Measurements from ENCODE around the gene WDR11. TPM values are rescaled to one million over a fixed set of nuclear protein-coding genes. Genes with fewer than 3 reads are reported as not detected.
"Not testable (repeated sequence)": the region's sequence is repeated elsewhere in the genome, so short reads cannot be mapped to it uniquely, and the experiment has no call there.

The WDR11 gene
- total RNA-seq, 1 donor from 2014 or later, result 54.7 TPM

DNA sequence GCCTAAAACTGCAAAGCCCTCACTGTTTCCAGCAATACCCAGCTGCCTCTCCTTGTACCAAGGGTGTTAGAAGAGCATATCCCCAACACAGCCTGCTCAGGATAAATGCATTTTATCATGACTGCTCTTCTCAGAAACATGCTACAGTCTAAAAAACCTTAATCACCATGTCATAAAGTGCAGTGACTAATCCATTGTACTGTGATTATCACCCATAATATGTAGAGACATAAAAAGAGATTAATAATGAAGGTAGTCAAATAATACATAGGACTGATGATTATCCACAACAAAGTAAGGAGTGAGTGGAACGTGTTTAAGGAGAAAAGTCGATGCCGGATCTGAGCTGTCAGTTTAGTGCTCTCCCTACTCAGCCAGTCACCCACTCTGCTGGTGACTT, 12.2 kb upstream of the WDR11 start:
- DNase-seq (ENCODE audit: low spot score), result no peak

DNA sequence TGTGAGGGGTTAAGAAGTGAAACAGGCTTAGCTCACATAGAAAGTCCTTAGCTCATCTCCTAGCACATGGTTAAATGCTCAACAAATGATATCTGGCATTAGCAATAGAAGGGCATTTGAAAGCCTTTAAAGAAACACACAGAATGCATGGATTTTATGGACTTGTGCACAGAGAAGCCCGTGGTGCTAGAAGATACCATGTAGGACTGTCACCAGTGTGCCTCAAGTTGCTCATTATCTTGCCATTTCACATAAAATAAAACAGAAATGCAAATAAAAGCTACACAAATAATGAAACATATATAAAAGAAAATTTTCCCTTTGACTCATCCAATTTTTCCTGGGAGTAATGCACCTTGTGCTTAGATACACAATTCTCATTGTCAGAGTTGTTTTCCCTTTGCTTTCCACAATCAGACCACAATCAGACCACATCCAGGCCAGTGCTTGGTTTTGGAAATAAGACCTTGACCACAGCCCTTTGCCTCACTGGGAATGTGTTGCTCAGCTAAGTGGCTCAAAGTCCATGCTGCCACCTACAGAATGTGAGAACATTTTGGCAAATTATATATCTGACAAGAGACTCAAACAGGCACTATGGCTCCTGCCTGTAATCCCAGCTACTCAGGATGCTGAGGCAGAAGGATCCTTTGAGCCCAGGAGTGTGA, 9.5 kb upstream of the WDR11 start:
- DNase-seq (ENCODE audit: low spot score), result no peak

DNA sequence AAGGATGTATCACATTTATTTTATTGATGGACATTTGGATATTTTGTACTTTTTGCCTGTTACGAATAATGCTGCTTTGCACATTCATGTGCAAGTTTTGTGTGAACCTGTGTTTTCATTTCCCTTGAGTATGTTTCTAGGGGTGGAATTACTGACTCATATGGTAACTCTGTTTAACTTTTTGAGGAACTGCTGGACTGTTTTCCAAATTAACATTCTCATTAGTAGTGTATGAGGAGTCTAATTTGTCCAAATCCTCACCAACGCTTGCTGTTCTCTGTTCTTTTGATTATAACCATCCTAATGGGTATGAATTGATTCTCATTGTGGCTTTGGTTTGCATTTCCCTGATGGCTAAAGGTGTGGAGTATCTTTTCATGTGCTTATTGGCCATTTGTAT, 3.2 kb downstream of the WDR11 start:
- DNase-seq (ENCODE audit: low spot score), result no peak

DNA sequence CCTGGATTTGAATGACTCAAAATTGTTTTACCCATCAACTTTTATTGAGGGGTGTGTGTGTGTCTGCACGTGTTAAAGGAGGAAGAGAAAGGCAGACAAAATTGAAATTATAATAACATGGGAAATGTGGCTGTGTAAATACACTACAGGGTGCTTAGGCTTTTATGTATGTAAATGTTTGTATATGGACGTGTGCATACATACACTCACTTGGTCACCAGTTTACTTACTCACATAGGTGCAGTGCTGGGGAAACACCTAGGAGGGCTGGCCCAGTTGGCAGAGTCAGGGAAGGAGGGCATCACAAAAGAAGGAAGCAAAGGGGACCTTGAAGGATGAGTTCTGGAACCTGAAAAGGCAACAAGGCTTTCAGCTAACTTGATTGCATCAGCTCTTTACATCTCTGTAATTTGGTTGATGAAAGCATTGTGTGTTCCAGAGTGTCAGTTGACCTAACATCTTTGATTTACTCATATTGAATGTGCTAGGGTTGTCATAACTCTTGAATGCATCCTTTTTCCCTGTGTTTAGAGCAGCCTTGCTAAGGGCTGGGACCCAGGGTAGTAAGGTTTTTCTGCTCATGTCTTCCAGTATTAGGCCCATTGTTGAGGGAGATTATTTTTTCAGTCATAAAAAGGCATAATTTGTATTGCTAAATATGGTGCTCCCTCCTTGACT, 10.2 kb downstream of the WDR11 start:
- no peak for DNase-seq (ENCODE audit: low spot score)

DNA sequence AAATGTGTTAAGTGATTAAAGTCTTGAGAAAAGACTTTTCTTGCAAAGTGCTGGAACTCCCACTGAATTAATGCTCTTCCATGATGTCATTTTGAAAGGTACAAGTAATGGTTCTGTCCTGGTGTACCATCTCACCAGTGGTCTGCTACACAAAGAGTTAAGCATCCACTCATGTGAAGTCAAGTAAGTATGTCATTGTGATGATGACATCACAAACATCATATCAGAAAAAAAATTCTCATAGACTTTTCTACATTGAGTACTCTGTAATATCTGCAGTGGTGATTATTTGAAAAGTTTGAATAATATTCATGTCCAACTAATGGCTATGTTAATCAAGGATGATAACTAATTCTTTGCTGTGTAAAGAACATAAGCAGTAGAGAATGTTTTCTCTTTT, 22.6 kb downstream of the WDR11 start:
- DNase-seq (ENCODE audit: low spot score), result no peak

DNA sequence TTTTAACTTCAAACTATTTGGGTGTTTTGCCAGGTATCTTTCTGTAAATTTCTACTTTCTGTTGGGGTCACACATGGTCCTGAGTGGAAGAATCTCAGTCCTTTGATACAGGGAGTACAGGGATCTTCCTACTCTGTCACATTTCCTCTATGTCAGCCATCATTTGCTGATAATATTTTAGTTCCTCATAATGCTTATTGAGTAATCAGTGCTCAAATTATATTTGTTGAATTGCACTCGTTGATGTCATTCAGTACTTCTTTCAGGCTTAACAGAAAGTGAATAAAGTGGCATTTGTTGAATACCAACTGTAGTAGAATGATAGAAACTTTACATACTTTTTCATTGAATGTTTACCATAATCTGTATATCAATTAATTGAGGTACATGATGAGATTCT, 31.9 kb downstream of the WDR11 start:
- DNase-seq (ENCODE audit: low spot score), result no peak

DNA sequence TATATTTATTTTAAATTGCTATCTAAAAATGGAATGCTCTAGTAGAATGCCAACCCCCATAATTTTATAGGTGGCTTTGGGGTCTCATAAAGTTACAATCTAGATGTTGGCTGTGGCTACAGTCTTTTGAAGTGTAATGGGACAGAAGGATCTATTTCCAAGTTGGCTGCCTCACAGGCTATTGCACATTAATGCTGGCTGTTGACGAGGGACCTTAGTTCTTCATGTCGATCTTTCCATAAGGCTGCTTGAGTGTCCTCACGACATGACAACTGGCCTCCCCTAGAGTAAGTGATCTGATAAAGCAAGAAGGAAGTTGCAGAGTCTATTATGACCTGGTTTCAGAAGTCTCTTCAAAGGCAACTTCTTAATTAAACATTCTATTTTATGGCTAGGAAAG, 36.3 kb downstream of the WDR11 start:
- DNase-seq (ENCODE audit: low spot score), result no peak

DNA sequence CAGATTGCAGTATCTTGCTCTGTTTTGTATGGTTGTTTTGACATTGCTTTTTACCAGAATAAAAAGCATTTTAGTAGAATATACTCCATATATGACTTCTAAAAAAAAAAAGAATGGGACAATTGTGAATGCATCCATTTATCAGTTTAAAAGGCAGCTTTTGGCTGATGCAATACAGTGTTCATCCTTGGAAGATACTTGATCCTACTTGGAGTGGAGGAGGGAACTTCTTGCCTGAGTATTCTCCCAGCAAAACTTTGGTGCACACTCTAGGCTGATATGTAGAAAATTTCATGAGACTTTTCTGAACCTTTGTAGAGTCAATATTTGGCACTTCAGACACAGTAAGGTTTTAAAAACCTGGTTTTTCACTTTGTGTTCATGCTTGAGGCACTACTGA, 40.2 kb downstream of the WDR11 start:
- DNase-seq (ENCODE audit: low spot score), result no peak

DNA sequence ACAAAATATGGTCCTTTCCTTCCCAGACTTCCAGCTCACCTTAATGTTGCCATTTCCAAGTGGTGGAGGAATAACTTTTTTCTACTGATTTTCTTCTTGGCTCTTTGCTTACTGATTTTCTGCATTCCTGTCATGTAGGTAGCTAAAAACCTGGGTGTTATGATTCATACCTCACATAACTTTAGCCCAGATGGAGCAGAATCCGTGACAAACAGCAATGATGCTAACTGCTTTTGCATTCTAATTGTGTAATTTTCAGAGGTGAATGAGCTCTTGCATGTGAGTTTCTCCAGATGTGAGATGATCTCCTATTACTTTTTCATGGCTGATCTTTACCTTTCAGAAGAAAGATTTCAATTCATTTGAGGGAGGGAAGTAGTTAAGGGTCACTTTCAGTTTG, 43.4 kb downstream of the WDR11 start:
- no peak for DNase-seq (ENCODE audit: low spot score)

DNA sequence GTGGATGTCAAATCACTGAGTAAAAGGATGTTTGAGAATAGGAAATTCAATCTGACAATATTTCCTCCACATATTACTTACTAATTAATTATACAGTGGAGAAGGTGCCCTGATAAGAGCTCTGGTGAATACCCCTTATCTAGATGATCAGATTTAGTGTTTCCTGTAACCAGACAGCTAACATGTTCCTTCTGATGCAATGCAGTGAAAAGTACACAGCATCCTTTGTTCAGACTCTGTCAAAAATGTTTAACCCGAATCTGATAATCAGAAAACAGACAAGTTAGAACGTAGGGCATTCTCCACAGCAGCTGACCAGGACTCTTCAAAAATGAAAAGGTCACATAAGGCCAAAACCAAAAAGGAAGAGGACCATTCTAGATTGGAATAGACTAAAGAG, 46.2 kb downstream of the WDR11 start:
- no peak for DNase-seq (ENCODE audit: low spot score)

DNA sequence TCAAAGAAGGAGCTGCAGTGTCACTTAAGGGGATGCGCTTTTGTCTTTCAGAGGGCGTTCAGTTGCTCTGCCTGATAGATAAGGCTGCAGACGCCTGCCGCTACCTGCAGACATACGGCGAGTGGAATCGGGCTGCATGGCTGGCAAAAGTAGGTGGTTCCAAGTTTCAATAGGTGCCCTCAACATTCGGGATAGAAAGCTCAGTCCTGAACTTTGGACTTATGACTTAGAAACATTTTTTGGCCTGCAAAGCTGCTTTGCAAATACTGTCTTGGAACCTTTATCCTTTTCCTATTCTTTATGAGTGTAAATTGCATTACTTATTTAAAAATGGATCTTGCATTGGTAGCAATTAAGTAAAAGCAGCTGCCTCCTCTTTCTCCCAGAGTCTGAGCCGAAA, 54.1 kb downstream of the WDR11 start:
- DNase-seq (ENCODE audit: low spot score), result no peak

DNA sequence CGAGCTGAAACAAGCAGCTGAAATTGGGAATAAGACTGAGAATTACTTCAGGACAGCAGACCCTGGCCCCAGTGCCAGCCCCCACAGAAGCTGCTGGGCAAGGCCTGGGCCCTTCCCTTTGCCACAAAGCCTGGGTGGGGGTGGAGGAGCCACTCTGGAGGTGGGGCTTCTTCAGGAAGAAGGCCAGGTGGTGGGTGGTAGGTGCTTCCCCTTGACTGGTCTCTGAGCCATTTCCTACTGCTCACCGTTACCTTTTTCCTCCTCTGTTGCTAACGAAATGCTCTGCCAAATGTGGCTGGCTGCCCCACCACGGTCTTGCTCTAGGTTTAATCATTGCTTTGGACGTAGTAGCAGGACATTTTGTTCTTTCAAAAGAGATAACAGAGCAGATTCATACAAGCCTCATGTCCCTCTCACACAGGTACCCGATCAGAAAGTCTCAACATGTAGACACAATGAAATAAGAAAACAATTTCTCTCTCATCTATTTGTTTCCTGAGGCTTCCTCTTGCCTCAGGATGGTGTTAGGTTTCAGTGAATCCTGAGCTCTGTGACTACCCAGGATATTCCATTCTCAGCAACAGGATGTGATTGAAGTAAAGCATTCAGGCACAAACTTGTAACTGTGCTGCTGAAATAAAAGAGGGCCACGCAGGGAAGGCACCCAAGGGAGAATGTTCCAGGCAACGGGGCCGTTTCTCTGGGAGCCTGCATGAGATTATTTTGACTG, 66.5 kb downstream of the WDR11 start:
- no peak for DNase-seq (ENCODE audit: low spot score)

DNA sequence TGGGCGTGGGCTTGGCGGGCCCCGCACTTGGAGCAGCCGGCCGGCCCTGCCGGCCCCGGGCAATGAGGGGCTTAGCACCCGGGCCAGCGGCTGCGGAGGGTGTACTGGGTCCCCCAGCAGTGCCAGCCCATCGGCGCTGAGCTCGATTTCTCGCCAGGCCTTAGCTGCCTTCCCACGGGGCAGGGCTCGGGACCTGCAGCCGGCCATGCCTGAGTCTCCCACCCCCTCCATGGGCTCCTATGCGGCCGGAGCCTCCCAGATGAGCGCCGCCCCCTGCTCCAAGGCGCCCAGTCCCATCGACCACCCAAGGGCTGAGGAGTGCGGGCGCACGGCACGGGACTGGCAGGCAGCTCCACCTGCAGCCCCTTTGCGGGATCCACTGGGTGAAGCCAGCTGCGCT, 72.7 kb downstream of the WDR11 start:
- DNase-seq (ENCODE audit: low spot score), result not testable (repeated sequence)

DNA sequence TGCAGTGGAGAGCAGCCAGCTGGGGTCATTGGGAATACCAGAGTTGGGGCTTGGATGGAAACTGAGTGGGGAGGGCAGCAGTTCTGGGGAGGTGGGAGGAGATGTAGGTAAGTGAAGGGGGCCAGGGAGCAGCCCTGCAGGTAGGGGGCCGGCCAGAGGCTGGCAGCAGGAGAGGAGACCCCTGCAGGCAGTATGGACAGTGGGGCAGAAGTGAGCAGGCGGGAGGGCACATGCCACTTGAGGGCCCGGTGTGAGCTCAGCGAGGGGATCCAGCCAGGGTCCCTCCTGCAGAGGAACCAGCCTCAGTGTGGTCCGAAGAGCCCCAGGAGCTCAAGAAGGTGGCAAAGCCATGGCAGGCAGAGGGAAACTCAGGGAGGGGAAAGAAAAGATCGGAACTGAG, 75.4 kb downstream of the WDR11 start:
- no peak for DNase-seq (ENCODE audit: low spot score)

DNA sequence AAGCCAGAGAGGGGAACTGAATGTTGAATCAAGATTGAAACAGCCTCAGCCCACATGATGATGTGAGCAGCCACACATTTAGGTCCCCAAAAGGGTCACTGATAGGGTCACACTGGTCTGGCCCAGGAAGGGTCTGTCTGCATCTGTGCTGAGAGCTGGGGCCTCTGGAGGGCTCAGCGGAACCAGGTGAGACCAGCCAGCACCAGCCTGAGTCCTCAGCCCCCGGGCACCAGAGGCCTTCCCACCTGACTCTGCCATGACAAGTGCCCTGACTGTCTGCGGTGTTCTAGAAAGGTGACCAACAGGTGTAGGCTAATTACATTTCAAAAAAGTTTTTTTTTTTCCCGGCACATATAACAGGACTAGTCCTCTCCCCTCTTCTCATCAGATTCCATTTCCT, 76.2 kb downstream of the WDR11 start:
- DNase-seq (ENCODE audit: low spot score), result no peak

DNA sequence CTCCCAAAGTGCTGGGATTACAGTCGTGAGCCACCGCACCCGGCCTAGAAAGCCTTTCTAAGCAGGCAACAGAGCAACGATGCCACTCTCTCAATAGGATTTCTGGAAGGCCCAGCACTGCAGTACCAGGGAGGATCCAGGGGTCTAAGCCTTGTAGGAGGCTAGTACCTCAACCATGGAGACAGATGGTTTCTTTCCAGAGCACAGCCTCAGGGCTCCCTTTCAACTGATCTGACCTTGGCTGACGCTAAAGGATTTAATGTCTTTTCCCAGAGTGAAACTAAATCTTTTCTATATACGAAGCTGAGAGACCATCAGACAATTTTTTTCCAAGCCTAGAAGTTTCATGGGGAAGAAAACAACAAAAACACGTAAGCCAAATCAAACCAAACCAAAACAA, 78.0 kb downstream of the WDR11 start:
- DNase-seq (ENCODE audit: low spot score), result peak; percentile 52

DNA sequence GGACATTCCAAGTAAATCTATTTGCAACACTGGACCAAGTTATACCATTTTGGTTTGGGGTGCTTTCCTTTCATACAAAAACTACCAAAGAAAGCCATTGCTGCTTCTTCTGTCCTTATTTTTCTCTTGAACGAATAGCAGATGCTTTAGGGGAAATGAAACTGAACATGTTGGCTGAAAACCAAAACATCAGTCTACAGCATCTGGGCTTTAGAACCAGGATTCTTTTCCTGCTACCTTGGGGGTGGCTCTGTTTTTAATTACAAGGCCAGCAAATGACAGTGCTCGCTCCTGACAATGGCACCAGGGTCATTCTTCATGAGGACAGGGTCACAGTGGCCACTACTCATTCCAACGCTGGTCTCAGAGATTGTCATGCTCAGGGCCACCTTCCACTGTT, 80.3 kb downstream of the WDR11 start:
- DNase-seq (ENCODE audit: low spot score), result peak; percentile 72

DNA sequence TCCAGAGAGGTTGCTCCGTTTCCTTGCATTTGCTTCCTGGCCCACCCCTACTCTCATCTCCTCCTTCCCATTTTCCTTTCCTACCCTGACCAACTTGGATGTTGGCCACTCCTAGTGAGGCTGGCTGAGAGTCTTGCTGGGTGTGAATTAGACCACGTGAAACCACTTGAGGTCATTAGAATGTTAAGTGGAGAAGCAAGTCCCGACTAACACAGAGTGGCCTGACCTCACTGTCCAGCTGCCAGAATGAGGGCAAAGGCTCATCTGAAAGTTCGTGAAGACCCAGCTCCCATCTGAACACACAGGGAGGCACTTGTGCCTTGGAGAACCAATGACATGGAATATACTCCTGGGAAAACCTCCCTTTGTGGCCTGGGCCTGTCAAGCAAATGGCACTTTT, 80.8 kb downstream of the WDR11 start:
- DNase-seq (ENCODE audit: low spot score), result no peak

DNA sequence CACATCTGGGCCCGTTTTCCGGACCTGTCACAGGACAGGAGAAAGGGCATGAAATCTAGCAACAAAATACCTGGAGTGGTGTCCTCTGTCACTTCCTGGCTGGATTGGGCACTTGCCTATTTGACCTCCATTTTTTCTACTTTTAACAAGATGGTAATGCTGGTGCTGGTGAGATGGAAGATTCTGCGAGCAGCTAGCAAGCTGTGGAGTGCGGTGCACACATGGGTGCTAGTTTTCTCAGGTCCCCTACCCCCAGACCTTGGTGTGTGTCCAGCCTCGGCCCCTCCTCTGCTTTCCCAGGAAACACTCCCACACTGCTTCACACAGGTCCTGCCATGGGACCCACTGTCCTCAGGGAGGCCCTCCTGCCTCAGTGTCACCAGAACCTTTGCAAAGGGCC, 87.7 kb downstream of the WDR11 start:
- no peak for DNase-seq (ENCODE audit: low spot score)

DNA sequence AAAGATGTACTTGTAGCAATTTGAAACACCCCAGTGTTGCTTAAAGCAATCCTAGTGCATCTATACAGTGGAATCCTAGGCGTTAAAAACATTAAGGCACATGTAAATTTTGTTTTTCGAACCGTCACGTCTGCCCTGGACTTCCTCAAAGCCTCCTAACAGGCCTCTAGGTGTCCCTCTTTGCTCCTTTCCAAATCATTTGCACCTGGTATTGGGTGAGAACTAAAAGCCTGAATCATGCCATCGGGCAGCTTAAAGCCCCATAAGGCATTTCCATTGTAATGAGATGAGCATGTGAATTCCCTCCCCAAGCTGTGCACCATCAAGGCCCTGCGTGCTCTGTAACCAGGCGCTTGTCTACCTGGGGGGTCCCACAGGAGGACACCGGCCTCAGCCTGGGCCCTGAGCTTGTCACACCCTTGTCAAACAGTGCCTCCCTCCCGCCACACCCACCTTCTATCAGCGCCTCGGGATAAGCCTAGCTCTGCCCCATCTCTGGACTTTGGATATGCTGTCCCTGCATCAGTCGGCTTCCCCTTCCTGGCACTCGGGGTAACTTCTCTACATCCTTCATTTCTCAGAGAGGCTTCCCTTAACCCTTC, 89.2 kb downstream of the WDR11 start:
- DNase-seq (ENCODE audit: low spot score), result no peak

DNA sequence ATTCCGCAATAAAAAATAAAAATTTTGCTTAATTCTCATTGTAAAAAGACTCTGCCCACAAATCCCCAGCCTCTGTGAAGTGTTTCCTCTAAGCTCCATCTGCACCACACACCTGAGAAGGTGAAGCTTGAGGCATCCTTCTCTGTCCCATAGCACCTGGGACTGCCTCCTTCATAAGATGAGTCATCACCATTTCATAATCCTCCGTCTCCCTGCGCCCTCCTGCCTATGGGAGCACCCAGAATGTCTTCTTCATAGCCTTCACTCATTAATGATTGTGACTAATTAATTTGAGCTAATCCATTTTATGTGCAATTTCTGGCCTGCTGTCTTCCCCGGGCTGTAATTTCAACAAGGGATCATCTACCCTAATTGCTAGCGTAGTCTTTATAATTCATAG, 90.3 kb downstream of the WDR11 start:
- no peak for DNase-seq (ENCODE audit: low spot score)

DNA sequence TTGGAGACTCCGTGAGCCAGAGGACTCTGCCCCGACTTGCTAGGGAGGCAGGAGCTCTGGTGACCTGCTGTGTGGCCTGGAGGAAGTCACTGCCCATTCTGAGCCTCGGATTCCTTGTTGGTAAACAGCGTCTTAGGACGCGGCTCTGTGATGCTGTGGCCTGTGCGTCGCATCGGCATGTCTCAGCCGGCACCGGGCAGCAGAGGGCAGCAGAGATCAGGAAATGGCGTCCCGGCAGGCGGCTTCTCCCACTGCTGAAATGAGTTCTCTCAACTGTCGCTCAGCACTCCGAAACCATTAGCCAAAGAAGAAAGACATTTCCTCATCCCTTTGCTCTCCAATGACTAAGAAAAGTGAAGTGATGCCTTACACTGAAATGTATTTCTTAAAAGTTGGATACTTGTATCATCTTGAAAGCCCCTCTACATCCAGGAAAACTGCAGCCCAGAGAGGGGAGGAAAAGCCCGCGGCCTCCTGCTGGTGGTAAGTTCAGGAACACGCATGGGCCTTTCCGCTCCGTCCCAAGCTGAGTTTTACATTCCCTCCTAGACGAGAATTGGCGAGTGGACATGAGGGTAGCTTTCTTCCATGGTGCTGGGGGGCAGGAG, 91.7 kb downstream of the WDR11 start:
- DNase-seq (ENCODE audit: low spot score), result peak; percentile 90
